Neuronal stem cell (in vitro differentiated cells): ENCODE data around the gene DLG2.
"Not testable (repeated sequence)": the region's sequence is repeated elsewhere in the genome, so short reads cannot be mapped to it uniquely, and the experiment has no call there.

Source experiments
- DNase-seq: peaks from one replicate; pipeline ENCODE4 v3.0.0-alpha.2; 2013; ENCODE audit warnings: low spot score
- H2AFZ ChIP-seq: one replicate; pipeline ENCODE4 v1.6.1; 2013; ENCODE audit warnings: mild to moderate bottlenecking, low read length, inconsistent platforms
- H2AK5ac ChIP-seq: 2 replicates; pipeline ENCODE4 v1.6.1; 2013; ENCODE audit warnings: low read depth, mild to moderate bottlenecking, inconsistent platforms, low read length, moderate library complexity, mixed read lengths
- H2BK120ac ChIP-seq: 2 replicates; pipeline ENCODE4 v1.6.1; 2013; ENCODE audit warnings: low read depth, mild to moderate bottlenecking, inconsistent platforms, low read length, moderate library complexity, mixed read lengths
- H2BK12ac ChIP-seq: one replicate; pipeline ENCODE4 v1.6.1; 2013; ENCODE audit warnings: low read length, inconsistent platforms
- H2BK15ac ChIP-seq: 2 replicates; pipeline ENCODE4 v1.6.1; 2013; ENCODE audit warnings: mild to moderate bottlenecking, low read length, inconsistent platforms, mixed read lengths
- H2BK5ac ChIP-seq: one replicate; pipeline ENCODE4 v1.6.1; 2013; ENCODE audit warnings: inconsistent platforms, mild to moderate bottlenecking, low read length, moderate library complexity
- H3K14ac ChIP-seq: one replicate; pipeline ENCODE4 v1.6.1; 2013; ENCODE audit warnings: low read length, inconsistent platforms
- H3K18ac ChIP-seq: 2 replicates; pipeline ENCODE4 v1.6.1; 2013; ENCODE audit warnings: low read length, inconsistent platforms
- H3K23ac ChIP-seq: 2 replicates; pipeline ENCODE4 v1.6.1; 2013; ENCODE audit warnings: low read depth, mild to moderate bottlenecking, mixed read lengths, low read length, inconsistent platforms; ENCODE audit not compliant: poor library complexity
- H3K27ac ChIP-seq: replicated peaks from 3 replicates; pipeline ENCODE4 v1.5.1; 2013; ENCODE audit warnings: low read length, inconsistent platforms
- H3K27me3 ChIP-seq, 3 experiments: 2 replicates each; pipeline ENCODE4 v1.6.1; 2013; ENCODE audit warnings: low read length in 3 of 3, mild to moderate bottlenecking in 2 of 3, inconsistent platforms in 1 of 3, low read depth in 1 of 3, mixed read lengths in 1 of 3, moderate library complexity in 1 of 3; ENCODE audit not compliant: control insufficient read depth in 3 of 3, insufficient read depth in 3 of 3
- H3K36me3 ChIP-seq, 2 donors: replicated peaks in 1 of 2; 2 replicates each; pipeline ENCODE4 v1.6.1; 2013; ENCODE audit warnings: low read length in 2 of 2; ENCODE audit not compliant: control insufficient read depth in 2 of 2, insufficient read depth in 2 of 2
- H3K4ac ChIP-seq: 2 replicates; pipeline ENCODE4 v1.6.1; 2013; ENCODE audit warnings: inconsistent platforms, mild to moderate bottlenecking, low read length, moderate library complexity
- H3K4me1 ChIP-seq, 2 donors: 1 replicate in 1 of 2; 2 replicates in 1 of 2; pipeline ENCODE4 v1.6.1; 2013; ENCODE audit warnings: low read length in 2 of 2, low read depth in 1 of 2; ENCODE audit not compliant: control insufficient read depth in 2 of 2, insufficient read depth in 1 of 2
- H3K4me2 ChIP-seq: one replicate; pipeline ENCODE4 v1.6.1; 2013; ENCODE audit warnings: mild to moderate bottlenecking, low read length, inconsistent platforms; ENCODE audit not compliant: insufficient read depth, poor library complexity, severe bottlenecking
- H3K4me3 ChIP-seq, 2 donors: 2 replicates each; pipeline ENCODE4 v1.5.1; 2013; ENCODE audit warnings: low read length in 2 of 2, mild to moderate bottlenecking in 2 of 2, inconsistent platforms in 1 of 2, moderate library complexity in 1 of 2
- H3K79me1 ChIP-seq: one replicate; pipeline ENCODE4 v1.6.1; 2013; ENCODE audit warnings: low read depth, mild to moderate bottlenecking, inconsistent platforms, low read length, moderate library complexity
- H3K9ac ChIP-seq: one replicate; pipeline ENCODE4 v1.6.1; 2013; ENCODE audit warnings: mild to moderate bottlenecking, low read depth, low read length, inconsistent platforms; ENCODE audit not compliant: poor library complexity
- H3K9me3 ChIP-seq, 2 donors: replicated peaks in 1 of 2; 2 replicates each; pipeline versions ENCODE3 to v1.6.1; 2013; ENCODE audit warnings: low read length in 2 of 2, mild to moderate bottlenecking in 2 of 2, inconsistent platforms in 1 of 2, low read depth in 1 of 2, mixed read lengths in 1 of 2, moderate library complexity in 1 of 2; ENCODE audit not compliant: control insufficient read depth in 2 of 2, insufficient read depth in 1 of 2
- H4K8ac ChIP-seq: one replicate; pipeline ENCODE4 v1.6.1; 2013; ENCODE audit warnings: low read depth, mild to moderate bottlenecking, inconsistent platforms, low read length, moderate library complexity
- H4K91ac ChIP-seq: one replicate; pipeline ENCODE4 v1.6.1; 2013; ENCODE audit warnings: low read length, low read depth, mild to moderate bottlenecking, inconsistent platforms; ENCODE audit not compliant: poor library complexity
- WGBS, 2 donors: extraction: QIAGEN DNeasy Blood & Tissue Kit; methylation state at CpG; one replicate each; pipeline ENCODE4 v1.1.7; 2013; ENCODE audit warnings: missing lambda C conversion rate in 2 of 2, mixed read lengths in 1 of 2; ENCODE audit not compliant: insufficient read length in 2 of 2, insufficient replicate concordance in 1 of 2; ENCODE audit errors: extremely low coverage in 2 of 2; 5-methylcytosine and 5-hydroxymethylcytosine counted together

DLG2 gene

GRCh38 chr11:84793318-84793717 lies 833.8 kb downstream of the DLG2 start:
- Histone ChIP-seq H3K36me3 (no peaks in the 10 kb centered on the region), H3K4ac (no peak overlapping the region), H3K79me1 (no peaks in the 10 kb centered on the region), H2BK15ac (no peak overlapping the region), H3K9me3 (peaks cover 0 to 2% of the 10 kb centered on the region in 2 donors), H3K23ac (no peak overlapping the region), H2BK12ac (no peak overlapping the region), H2BK120ac (no peak overlapping the region), H2AFZ (no peak overlapping the region), H3K18ac (no peak overlapping the region), H3K14ac (no peak overlapping the region), H3K4me1 (no peaks in the 10 kb centered on the region), H3K4me2 (no peak overlapping the region), H2AK5ac (no peak overlapping the region), H3K9ac (no peak overlapping the region), H4K91ac (no peak overlapping the region), H3K4me3 (no peak overlapping the region), H2BK5ac (no peak overlapping the region), H4K8ac (no peak overlapping the region), H3K27ac (no peak overlapping the region), H3K27me3 (no peaks in the 10 kb centered on the region)
- DNase-seq, result no peak
- WGBS, 2 donors, result no CpG with 5 or more reads among the region's 2 CpGs

DNA sequence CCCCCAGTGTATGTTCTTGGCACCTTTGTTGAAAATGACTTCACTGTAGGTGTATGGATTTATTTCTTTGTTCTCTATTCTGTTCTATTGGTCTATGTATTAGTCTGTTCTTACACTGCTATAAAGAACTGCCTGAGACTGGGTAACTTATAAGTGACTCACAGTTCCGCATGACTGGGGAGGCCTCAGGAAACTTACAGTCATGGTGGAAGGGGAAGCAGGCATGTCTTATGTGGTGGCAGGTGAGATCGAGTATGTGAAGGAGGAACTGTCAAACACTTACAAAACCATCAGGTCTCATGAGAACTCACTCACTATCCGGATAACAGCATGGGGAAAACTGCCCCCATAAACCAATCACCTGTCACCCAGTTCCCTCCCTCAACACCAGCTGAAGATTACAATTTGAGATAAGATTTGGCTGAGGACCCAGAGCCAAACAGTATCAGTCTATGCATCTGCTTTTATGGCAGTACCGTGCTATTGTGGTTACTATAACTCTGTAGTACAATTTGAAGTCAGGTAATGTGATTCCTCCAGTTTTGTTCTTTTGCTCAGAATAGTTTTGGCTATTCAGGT lies 836.2 kb downstream of the DLG2 start:
- H3K9me3 ChIP-seq, result peaks cover 0 to 2% of the 10 kb centered on the region in 2 donors

GRCh38 chr11:84788220-84788619 lies 838.9 kb downstream of the DLG2 start:
- Histone ChIP-seq H3K9me3 (no peaks in the 10 kb centered on the region), H2AK5ac (no peak overlapping the region), H3K4me2 (no peak overlapping the region), H4K8ac (no peak overlapping the region), H3K18ac (no peak overlapping the region), H3K27ac (no peak overlapping the region), H4K91ac (no peak overlapping the region), H3K27me3 (no peaks in the 10 kb centered on the region), H2BK15ac (no peak overlapping the region), H3K4ac (no peak overlapping the region), H3K36me3 (no peaks in the 10 kb centered on the region), H2BK12ac (no peak overlapping the region), H2BK120ac (no peak overlapping the region), H2BK5ac (no peak overlapping the region), H3K14ac (no peak overlapping the region), H3K79me1 (no peaks in the 10 kb centered on the region), H2AFZ (no peak overlapping the region), H3K9ac (no peak overlapping the region), H3K23ac (no peak overlapping the region), H3K4me3 (no peak overlapping the region), H3K4me1 (no peaks in the 10 kb centered on the region)
- WGBS, 2 donors, result no CpG with 5 or more reads among the region's 4 CpGs
- DNase-seq, result no peak

More for the DNA sequence above, 836.2 kb downstream of the DLG2 start:
- Histone ChIP-seq H3K18ac (no peak overlapping the region), H3K79me1 (no peaks in the 10 kb centered on the region), H3K14ac (no peak overlapping the region), H2BK5ac (no peak overlapping the region), H2AK5ac (no peak overlapping the region), H2AFZ (no peak overlapping the region), H3K36me3 (no peaks in the 10 kb centered on the region), H3K4ac (no peak overlapping the region), H4K8ac (no peak overlapping the region), H3K23ac (no peak overlapping the region), H4K91ac (no peak overlapping the region), H3K9ac (no peak overlapping the region), H3K4me3 (no peak overlapping the region), H2BK12ac (no peak overlapping the region), H3K27me3 (no peaks in the 10 kb centered on the region), H2BK15ac (no peak overlapping the region), H3K4me1 (no peaks in the 10 kb centered on the region), H3K4me2 (no peak overlapping the region), H2BK120ac (no peak overlapping the region), H3K27ac (no peak overlapping the region)
- DNase-seq, result no peak
- WGBS, 2 donors, result no CpG with 5 or more reads among the region's 4 CpGs

GRCh38 chr11:84784158-84784557 lies 843.0 kb downstream of the DLG2 start:
- H4K91ac ChIP-seq, H2BK15ac ChIP-seq, H3K14ac ChIP-seq, H3K79me1 ChIP-seq, H2AK5ac ChIP-seq, H3K18ac ChIP-seq, H3K27me3 ChIP-seq, H3K9ac ChIP-seq, H3K36me3 ChIP-seq, H2BK12ac ChIP-seq, H3K4me1 ChIP-seq, H3K4me2 ChIP-seq, H2BK5ac ChIP-seq, H2BK120ac ChIP-seq, H3K23ac ChIP-seq, H3K4me3 ChIP-seq, H3K4ac ChIP-seq, H2AFZ ChIP-seq, H3K9me3 ChIP-seq, DNase-seq, H3K27ac ChIP-seq, H4K8ac ChIP-seq: not testable (repeated sequence)
- no CpG with 5 or more reads among the region's 4 CpGs for WGBS, 2 donors
